ENCODE measurements around the gene CYTH3.

The CYTH3 gene

GRCh38 chr7:6256677-6257535 is 15.5 kb downstream of the CYTH3 start:
- H3K4me1 ChIP-seq (ENCODE audit: insufficient read depth, low read length): 0 out of 2 replicates have a peak, but pooled peaks cover 9% of the 10 kb centered on the region
- no peak overlapping the region for H3K9ac ChIP-seq (ENCODE audit: low read depth, low read length)
- no peaks in the 10 kb centered on the region for H3K36me3 ChIP-seq (ENCODE audit: insufficient read depth, low read length)
- H3K9me3 ChIP-seq (ENCODE audit: control insufficient read depth, insufficient read depth, low read length): no peaks in the 10 kb centered on the region

- no peaks in the 10 kb centered on the region for H3K9me3 ChIP-seq (ENCODE audit: control insufficient read depth, insufficient read depth, low read length)
- 0 out of 2 replicates have a peak, but pooled peaks cover 7% of the 10 kb centered on the region for H3K4me1 ChIP-seq (ENCODE audit: insufficient read depth, low read length)
- no peak overlapping the region for H3K9ac ChIP-seq (ENCODE audit: low read depth, low read length)
- H3K36me3 ChIP-seq (ENCODE audit: insufficient read depth, low read length): no peaks in the 10 kb centered on the region
Observed at GRCh38 chr7:6256109-6256483, 16.3 kb downstream of the CYTH3 start.

GRCh38 chr7:6254866-6255265 is 17.6 kb downstream of the CYTH3 start:
- no peak overlapping the region for H3K9ac ChIP-seq (ENCODE audit: low read depth, low read length)
- H3K4me1 ChIP-seq (ENCODE audit: insufficient read depth, low read length): no peaks in the 10 kb centered on the region
- H3K9me3 ChIP-seq (ENCODE audit: control insufficient read depth, insufficient read depth, low read length): no peaks in the 10 kb centered on the region
- H3K36me3 ChIP-seq (ENCODE audit: insufficient read depth, low read length): no peaks in the 10 kb centered on the region

- Histone ChIP-seq H3K36me3 (ENCODE audit: insufficient read depth, low read length) (no peaks in the 10 kb centered on the region), H3K9ac (ENCODE audit: low read depth, low read length) (no peak overlapping the region), H3K9me3 (ENCODE audit: control insufficient read depth, insufficient read depth, low read length) (no peaks in the 10 kb centered on the region), H3K4me1 (ENCODE audit: insufficient read depth, low read length) (peaks cover 8% of the 10 kb centered on the region)
Observed at GRCh38 chr7:6252748-6253147, 19.7 kb downstream of the CYTH3 start.

- H3K9me3 ChIP-seq (ENCODE audit: control insufficient read depth, insufficient read depth, low read length): no peaks in the 10 kb centered on the region
- no peak overlapping the region for H3K9ac ChIP-seq (ENCODE audit: low read depth, low read length)
- no peaks in the 10 kb centered on the region for H3K36me3 ChIP-seq (ENCODE audit: insufficient read depth, low read length)
- peaks cover 8% of the 10 kb centered on the region for H3K4me1 ChIP-seq (ENCODE audit: insufficient read depth, low read length)
Observed at GRCh38 chr7:6252341-6252746, 20.1 kb downstream of the CYTH3 start.

GRCh38 chr7:6251653-6252052 is 20.8 kb downstream of the CYTH3 start:
- Histone ChIP-seq H3K9ac (ENCODE audit: low read depth, low read length) (no peak overlapping the region), H3K9me3 (ENCODE audit: control insufficient read depth, insufficient read depth, low read length) (no peaks in the 10 kb centered on the region), H3K4me1 (ENCODE audit: insufficient read depth, low read length) (peaks cover 12% of the 10 kb centered on the region), H3K36me3 (ENCODE audit: insufficient read depth, low read length) (no peaks in the 10 kb centered on the region)

GRCh38 chr7:6250364-6250833 is 22.0 kb downstream of the CYTH3 start:
- H3K4me1 ChIP-seq (ENCODE audit: insufficient read depth, low read length): peaks cover 20% of the 10 kb centered on the region
- no peaks in the 10 kb centered on the region for H3K36me3 ChIP-seq (ENCODE audit: insufficient read depth, low read length)
- no peak overlapping the region for H3K9ac ChIP-seq (ENCODE audit: low read depth, low read length)
- no peaks in the 10 kb centered on the region for H3K9me3 ChIP-seq (ENCODE audit: control insufficient read depth, insufficient read depth, low read length)

- Histone ChIP-seq H3K9ac (ENCODE audit: low read depth, low read length) (no peak overlapping the region), H3K4me1 (ENCODE audit: insufficient read depth, low read length) (peaks cover 20% of the 10 kb centered on the region), H3K36me3 (ENCODE audit: insufficient read depth, low read length) (no peaks in the 10 kb centered on the region), H3K9me3 (ENCODE audit: control insufficient read depth, insufficient read depth, low read length) (no peaks in the 10 kb centered on the region)
Observed at GRCh38 chr7:6249043-6249442, 23.4 kb downstream of the CYTH3 start.

GRCh38 chr7:6248581-6248980 is 23.8 kb downstream of the CYTH3 start:
- Histone ChIP-seq H3K9me3 (ENCODE audit: control insufficient read depth, insufficient read depth, low read length) (no peaks in the 10 kb centered on the region), H3K4me1 (ENCODE audit: insufficient read depth, low read length) (peaks cover 20% of the 10 kb centered on the region), H3K9ac (ENCODE audit: low read depth, low read length) (no peak overlapping the region), H3K36me3 (ENCODE audit: insufficient read depth, low read length) (no peaks in the 10 kb centered on the region)

- Histone ChIP-seq H3K9me3 (ENCODE audit: control insufficient read depth, insufficient read depth, low read length) (no peaks in the 10 kb centered on the region), H3K4me1 (ENCODE audit: insufficient read depth, low read length) (peaks cover 20% of the 10 kb centered on the region), H3K36me3 (ENCODE audit: insufficient read depth, low read length) (no peaks in the 10 kb centered on the region), H3K9ac (ENCODE audit: low read depth, low read length) (no peak overlapping the region)
Observed at GRCh38 chr7:6246251-6246917, 26.0 kb downstream of the CYTH3 start.

GRCh38 chr7:6244021-6244420 is 28.4 kb downstream of the CYTH3 start:
- H3K9ac ChIP-seq (ENCODE audit: low read depth, low read length): no peak overlapping the region
- H3K4me1 ChIP-seq (ENCODE audit: insufficient read depth, low read length): peaks cover 16% of the 10 kb centered on the region
- H3K9me3 ChIP-seq (ENCODE audit: control insufficient read depth, insufficient read depth, low read length): no peaks in the 10 kb centered on the region
- no peaks in the 10 kb centered on the region for H3K36me3 ChIP-seq (ENCODE audit: insufficient read depth, low read length)

- no peaks in the 10 kb centered on the region for H3K36me3 ChIP-seq (ENCODE audit: insufficient read depth, low read length)
- H3K9me3 ChIP-seq (ENCODE audit: control insufficient read depth, insufficient read depth, low read length): no peaks in the 10 kb centered on the region
- H3K9ac ChIP-seq (ENCODE audit: low read depth, low read length): no peak overlapping the region
- H3K4me1 ChIP-seq (ENCODE audit: insufficient read depth, low read length): peaks cover 12% of the 10 kb centered on the region
Observed at GRCh38 chr7:6243168-6243567, 29.3 kb downstream of the CYTH3 start.

- H3K4me1 ChIP-seq (ENCODE audit: insufficient read depth, low read length): peaks cover 12% of the 10 kb centered on the region
- H3K36me3 ChIP-seq (ENCODE audit: insufficient read depth, low read length): no peaks in the 10 kb centered on the region
- H3K9me3 ChIP-seq (ENCODE audit: control insufficient read depth, insufficient read depth, low read length): no peaks in the 10 kb centered on the region
- H3K9ac ChIP-seq (ENCODE audit: low read depth, low read length): no peak overlapping the region
Observed at GRCh38 chr7:6242561-6242960, 29.9 kb downstream of the CYTH3 start.

GRCh38 chr7:6241607-6241973 is 30.8 kb downstream of the CYTH3 start:
- H3K9me3 ChIP-seq (ENCODE audit: control insufficient read depth, insufficient read depth, low read length): no peaks in the 10 kb centered on the region
- H3K9ac ChIP-seq (ENCODE audit: low read depth, low read length): no peak overlapping the region
- H3K4me1 ChIP-seq (ENCODE audit: insufficient read depth, low read length): peaks cover 7% of the 10 kb centered on the region
- no peaks in the 10 kb centered on the region for H3K36me3 ChIP-seq (ENCODE audit: insufficient read depth, low read length)
